GM03348 (cell line): ENCODE results near the gene RPUSD4.

Source experiments
- DNase-seq: peaks from one replicate; pipeline ENCODE4 v3.0.0; 2012; ENCODE audit warnings: low spot score

Gene RPUSD4

GRCh38 chr11:126182787-126183445 is 28.5 kb downstream of the RPUSD4 start:
- no peak for DNase-seq

- no peak for DNase-seq
Observed at GRCh38 chr11:126181939-126182730, 29.3 kb downstream of the RPUSD4 start.

- no peak for DNase-seq
Observed at GRCh38 chr11:126176853-126177470, 34.5 kb downstream of the RPUSD4 start.

GRCh38 chr11:126175393-126175792 is 36.1 kb downstream of the RPUSD4 start:
- peak; percentile 43 for DNase-seq

GRCh38 chr11:126174816-126175215 is 36.6 kb downstream of the RPUSD4 start:
- DNase-seq, result no peak

- DNase-seq, result no peak
Observed at GRCh38 chr11:126173257-126173656, 38.2 kb downstream of the RPUSD4 start.

GRCh38 chr11:126172596-126173038 is 38.8 kb downstream of the RPUSD4 start:
- peak; percentile 85 for DNase-seq

GRCh38 chr11:126169291-126169690 is 42.2 kb downstream of the RPUSD4 start:
- DNase-seq, result no peak

- no peak for DNase-seq
Observed at GRCh38 chr11:126167488-126167887, 44.0 kb downstream of the RPUSD4 start.

- no peak for DNase-seq
Observed at GRCh38 chr11:126166413-126166812, 45.0 kb downstream of the RPUSD4 start.

GRCh38 chr11:126165757-126166156 is 45.7 kb downstream of the RPUSD4 start:
- DNase-seq, result no peak

GRCh38 chr11:126165311-126165720 is 46.1 kb downstream of the RPUSD4 start:
- no peak for DNase-seq

- DNase-seq, result no peak
Observed at GRCh38 chr11:126164781-126165180, 46.7 kb downstream of the RPUSD4 start.

GRCh38 chr11:126163779-126164178 is 47.7 kb downstream of the RPUSD4 start:
- DNase-seq, result no peak

GRCh38 chr11:126163074-126163700 is 48.3 kb downstream of the RPUSD4 start:
- peak; percentile 91 for DNase-seq

- no peak for DNase-seq
Observed at GRCh38 chr11:126162306-126163030, 49.0 kb downstream of the RPUSD4 start.

- DNase-seq, result no peak
Observed at GRCh38 chr11:126161023-126161391, 50.4 kb downstream of the RPUSD4 start.

- DNase-seq, result no peak
Observed at GRCh38 chr11:126160345-126161022, 51.0 kb downstream of the RPUSD4 start.

- no peak for DNase-seq
Observed at GRCh38 chr11:126159719-126160344, 51.6 kb downstream of the RPUSD4 start.

- no peak for DNase-seq
Observed at GRCh38 chr11:126158054-126158791, 53.2 kb downstream of the RPUSD4 start.
